OCI-LY3 (cell line): Measurements from ENCODE around the gene LRRC46.

Experiments used
- H2AFZ ChIP-seq: fragments of 200-600, 300-600 bp; shearing (Covaris generic); 2 replicates; pipeline ENCODE4 v1.6.0; 2014; ENCODE audit warnings: antibody characterized with exemption, low read depth, low read length
- H3K27ac ChIP-seq: fragments of 200-600, 300-600 bp; sonication (generic); 2 replicates; pipeline ENCODE4 v1.5.1; 2014; ENCODE audit warnings: mild to moderate bottlenecking, low read length, moderate library complexity, mixed read lengths
- H3K27me3 ChIP-seq: fragments of 200-600, 300-600 bp; sonication (generic); 2 replicates; pipeline ENCODE4 v1.6.1; 2014; ENCODE audit warnings: low read depth, low read length, mixed read lengths
- H3K36me3 ChIP-seq: fragments of 200-600, 300-600 bp; sonication (generic); replicated peaks from 2 replicates; pipeline ENCODE3; 2014; ENCODE audit warnings: low read depth, low read length, mixed read lengths
- H3K4me1 ChIP-seq: fragments of 300-600, 200-600 bp; sonication (generic); 2 replicates; pipeline ENCODE4 v1.6.1; 2014; ENCODE audit warnings: low read length, mixed read lengths
- H3K4me2 ChIP-seq: fragments of 200-600, 300-600 bp; sonication (generic); 2 replicates; pipeline ENCODE4 v1.6.1; 2014; ENCODE audit warnings: low read length, mixed read lengths
- H3K4me3 ChIP-seq: fragments of 300-600, 200-600 bp; sonication (generic); 2 replicates; pipeline ENCODE4 v1.5.1; 2014; ENCODE audit warnings: antibody characterized with exemption, mild to moderate bottlenecking, low read length, moderate library complexity
- H3K79me2 ChIP-seq: fragments of 300-600, 200-600 bp; shearing (Covaris generic); 2 replicates; pipeline ENCODE4 v1.6.1; 2014; ENCODE audit warnings: mild to moderate bottlenecking, low read length, mixed read lengths
- H3K9ac ChIP-seq: fragments of 300-600, 200-600 bp; shearing (Covaris generic); 2 replicates; pipeline ENCODE4 v1.6.0; 2014; ENCODE audit warnings: mild to moderate bottlenecking, low read length, moderate library complexity
- H3K9me3 ChIP-seq: fragments of 200-600, 300-600 bp; shearing (Covaris generic); 2 replicates; pipeline ENCODE4 v1.6.1; 2014; ENCODE audit warnings: low read length, mixed read lengths; ENCODE audit not compliant: insufficient read depth
- H4K20me1 ChIP-seq: fragments of 200-600, 300-600 bp; sonication (generic); 2 replicates; pipeline ENCODE4 v1.6.1; 2016; ENCODE audit warnings: low read length, mixed read lengths; ENCODE audit not compliant: insufficient read depth
- EZH2phosphoT487 ChIP-seq: fragments of 200-600 bp; shearing (Covaris generic); IDR thresholded peaks from 2 replicates; pipeline ENCODE4 v1.6.1; 2018; ENCODE audit warnings: antibody characterized with exemption, mixed run types, low read depth
- TF ChIP-seq, protein P1 (sequence below): fragments of 200-600, 300-600 bp; sonication (generic); IDR thresholded peaks from 2 replicates; pipeline ENCODE4 v1.5.1; 2014; ENCODE audit warnings: antibody characterized with exemption, low read length, low read depth

Gene LRRC46

GRCh38 chr17:47791025-47791424 lies 40.4 kb upstream of the LRRC46 start:
- Histone ChIP-seq H4K20me1 (no peaks in the 10 kb centered on the region), H3K4me2 (no peak overlapping the region), H2AFZ (no peak overlapping the region), H3K9me3 (no peaks in the 10 kb centered on the region), H3K4me1 (no peaks in the 10 kb centered on the region), H3K27me3 (peaks cover 45% of the 10 kb centered on the region), H3K36me3 (no peaks in the 10 kb centered on the region), H3K79me2 (no peaks in the 10 kb centered on the region), H3K27ac (no peak overlapping the region), H3K4me3 (no peak overlapping the region), H3K9ac (no peak overlapping the region)
- TF ChIP-seq EZH2phosphoT487 = no peak
- TF ChIP-seq, protein P1, sequence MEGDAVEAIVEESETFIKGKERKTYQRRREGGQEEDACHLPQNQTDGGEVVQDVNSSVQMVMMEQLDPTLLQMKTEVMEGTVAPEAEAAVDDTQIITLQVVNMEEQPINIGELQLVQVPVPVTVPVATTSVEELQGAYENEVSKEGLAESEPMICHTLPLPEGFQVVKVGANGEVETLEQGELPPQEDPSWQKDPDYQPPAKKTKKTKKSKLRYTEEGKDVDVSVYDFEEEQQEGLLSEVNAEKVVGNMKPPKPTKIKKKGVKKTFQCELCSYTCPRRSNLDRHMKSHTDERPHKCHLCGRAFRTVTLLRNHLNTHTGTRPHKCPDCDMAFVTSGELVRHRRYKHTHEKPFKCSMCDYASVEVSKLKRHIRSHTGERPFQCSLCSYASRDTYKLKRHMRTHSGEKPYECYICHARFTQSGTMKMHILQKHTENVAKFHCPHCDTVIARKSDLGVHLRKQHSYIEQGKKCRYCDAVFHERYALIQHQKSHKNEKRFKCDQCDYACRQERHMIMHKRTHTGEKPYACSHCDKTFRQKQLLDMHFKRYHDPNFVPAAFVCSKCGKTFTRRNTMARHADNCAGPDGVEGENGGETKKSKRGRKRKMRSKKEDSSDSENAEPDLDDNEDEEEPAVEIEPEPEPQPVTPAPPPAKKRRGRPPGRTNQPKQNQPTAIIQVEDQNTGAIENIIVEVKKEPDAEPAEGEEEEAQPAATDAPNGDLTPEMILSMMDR = no peak

GRCh38 chr17:47792457-47792856 lies 39.0 kb upstream of the LRRC46 start:
- TF ChIP-seq EZH2phosphoT487 = no peak
- TF ChIP-seq, protein P1 = no peak
- peaks cover 45% of the 10 kb centered on the region for H3K27me3 ChIP-seq
- no peaks in the 10 kb centered on the region for H4K20me1 ChIP-seq

GRCh38 chr17:47792979-47793378 lies 38.5 kb upstream of the LRRC46 start:
- no peak overlapping the region for H3K27ac ChIP-seq
- H4K20me1 ChIP-seq = no peaks in the 10 kb centered on the region
- no peaks in the 10 kb centered on the region for H3K4me1 ChIP-seq
- H2AFZ ChIP-seq = no peak overlapping the region
- no peak overlapping the region for H3K9ac ChIP-seq
- H3K36me3 ChIP-seq = no peaks in the 10 kb centered on the region
- H3K27me3 ChIP-seq = peaks cover 45% of the 10 kb centered on the region
- no peak overlapping the region for H3K4me2 ChIP-seq
- TF ChIP-seq EZH2phosphoT487 = no peak
- TF ChIP-seq, protein P1 = no peak
- H3K79me2 ChIP-seq = no peaks in the 10 kb centered on the region
- no peak overlapping the region for H3K4me3 ChIP-seq
- no peaks in the 10 kb centered on the region for H3K9me3 ChIP-seq

More at GRCh38 chr17:47792457-47792856, 39.0 kb upstream of the LRRC46 start:
- Histone ChIP-seq H3K4me1 (no peaks in the 10 kb centered on the region), H3K79me2 (no peaks in the 10 kb centered on the region), H3K4me3 (no peak overlapping the region), H3K9ac (no peak overlapping the region), H3K9me3 (no peaks in the 10 kb centered on the region), H3K27ac (no peak overlapping the region), H3K4me2 (no peak overlapping the region), H2AFZ (no peak overlapping the region), H3K36me3 (no peaks in the 10 kb centered on the region)

DNA sequence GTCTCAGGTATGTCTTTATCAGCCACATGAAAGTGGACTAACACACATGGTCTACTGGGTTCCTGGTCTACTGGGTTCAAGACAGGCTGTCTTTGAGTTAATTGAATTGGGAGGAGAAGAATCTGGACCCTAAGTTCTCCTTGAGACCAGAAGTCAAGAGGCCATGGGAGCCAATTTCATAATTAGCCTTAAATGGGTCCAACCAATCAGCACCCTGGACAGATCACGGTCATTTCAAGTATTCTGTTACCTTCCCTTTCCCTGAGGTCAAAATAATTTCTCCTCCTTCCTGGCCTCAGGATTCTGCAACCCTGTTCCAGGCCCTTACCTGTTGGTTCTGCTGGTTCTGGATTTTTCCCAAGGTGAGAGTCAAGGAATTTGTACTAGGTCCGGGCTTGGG lies 33.7 kb upstream of the LRRC46 start:
- no peak overlapping the region for H3K27ac ChIP-seq
- no peak overlapping the region for H3K4me3 ChIP-seq
- no peak overlapping the region for H3K4me2 ChIP-seq
- no peaks in the 10 kb centered on the region for H3K79me2 ChIP-seq
- H3K9me3 ChIP-seq = no peaks in the 10 kb centered on the region
- no peaks in the 10 kb centered on the region for H3K4me1 ChIP-seq
- no peaks in the 10 kb centered on the region for H4K20me1 ChIP-seq
- peaks cover 26% of the 10 kb centered on the region for H3K27me3 ChIP-seq
- TF ChIP-seq, protein P1 = no peak
- no peak for TF ChIP-seq EZH2phosphoT487
- no peak overlapping the region for H2AFZ ChIP-seq
- no peak overlapping the region for H3K9ac ChIP-seq
- no peaks in the 10 kb centered on the region for H3K36me3 ChIP-seq
